Fibroblast of lung (primary cell): ENCODE data around the gene TRPM4.

Experiments
- CTCF ChIP-seq, 2 donors: IDR thresholded peaks in 1 of 2; conservative IDR thresholded peaks in 1 of 2; 1 replicate in 1 of 2; 2 replicates in 1 of 2; pipeline ENCODE4 v1.5.1; 2011 to 2012; ENCODE audit warnings: low read length in 2 of 2, control low read depth in 1 of 2, inconsistent platforms in 1 of 2, low read depth in 1 of 2, mild to moderate bottlenecking in 1 of 2
- EZH2 ChIP-seq: IDR thresholded peaks from 2 replicates; pipeline ENCODE4 v1.5.1; 2012; ENCODE audit warnings: low read length, control low read depth, mild to moderate bottlenecking; ENCODE audit errors: missing control alignments

- no peak for TF ChIP-seq EZH2
- TF ChIP-seq CTCF (conservative IDR thresholded peaks at IDR 0.05 in 1 of 2, IDR thresholded peaks at IDR 0.05 in 1 of 2; ENCODE audit: low read depth in 1 of 2, low read length in 2 of 2) = no peak
Observed at GRCh38 chr19:49201042-49201441, 43.5 kb downstream of the TRPM4 start.
